Measurements from ENCODE around the gene TMEFF1.

TMEFF1 gene

DNA sequence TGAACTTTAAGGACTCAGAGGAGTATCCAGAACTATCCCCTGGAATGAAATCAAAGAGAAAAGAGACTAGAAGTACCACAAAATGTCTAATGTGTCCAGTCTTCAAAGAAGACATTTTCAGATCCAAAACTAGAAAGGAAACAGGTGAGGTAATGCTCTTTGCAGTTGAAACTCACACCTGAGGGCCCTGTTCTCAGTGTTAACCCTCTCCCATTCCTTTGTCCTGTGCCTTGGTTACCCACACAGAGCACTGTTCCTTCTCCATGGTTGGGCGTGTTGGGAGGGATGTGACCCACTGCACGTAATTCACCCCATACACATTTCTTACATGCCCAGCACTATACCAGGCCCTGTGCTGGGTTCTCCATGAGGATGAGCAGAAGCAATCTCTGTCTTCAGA lies 24.7 kb upstream of the TMEFF1 start:
- no peak for ATAC-seq

DNA sequence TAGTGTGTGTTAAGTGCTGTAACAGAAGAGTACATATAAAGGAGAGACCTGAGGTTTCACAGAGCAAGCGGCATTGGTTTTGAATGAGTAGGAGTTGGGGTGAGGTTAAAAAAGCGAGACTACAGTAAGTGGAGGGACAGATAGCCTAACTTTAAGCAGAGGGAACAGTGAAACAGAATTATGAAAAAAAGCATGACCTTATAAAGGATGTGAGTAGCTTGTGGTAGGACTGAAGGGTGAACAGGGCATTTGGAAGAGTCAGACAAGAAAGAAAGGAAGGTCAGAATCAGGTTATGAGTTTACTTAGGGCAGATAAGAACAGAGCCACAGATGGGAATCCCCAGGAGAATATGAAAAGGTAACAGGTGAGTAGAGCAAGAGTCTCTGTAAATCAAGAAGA lies 23.5 kb upstream of the TMEFF1 start:
- ATAC-seq = peak in 1 of 2 donors; percentile 10

DNA sequence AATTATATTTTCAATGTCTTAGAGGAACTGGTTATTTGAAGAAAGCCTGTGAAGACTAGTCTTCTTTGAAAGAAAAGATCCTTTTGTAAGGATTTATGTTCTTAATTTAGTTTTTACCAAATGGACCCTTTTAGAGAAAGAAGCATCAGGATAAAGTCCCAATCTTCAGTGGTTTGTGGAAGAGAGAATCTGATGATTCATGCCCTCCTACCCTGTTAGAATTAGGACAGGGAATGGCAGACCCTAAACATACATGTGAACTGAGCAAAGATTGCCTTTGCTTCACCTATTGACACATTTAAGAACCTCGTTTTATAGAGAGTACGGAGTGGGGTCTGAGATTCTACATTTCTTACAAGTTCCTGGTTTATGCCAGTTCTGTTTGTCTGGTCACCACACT lies 20.1 kb upstream of the TMEFF1 start:
- ATAC-seq = no peak

DNA sequence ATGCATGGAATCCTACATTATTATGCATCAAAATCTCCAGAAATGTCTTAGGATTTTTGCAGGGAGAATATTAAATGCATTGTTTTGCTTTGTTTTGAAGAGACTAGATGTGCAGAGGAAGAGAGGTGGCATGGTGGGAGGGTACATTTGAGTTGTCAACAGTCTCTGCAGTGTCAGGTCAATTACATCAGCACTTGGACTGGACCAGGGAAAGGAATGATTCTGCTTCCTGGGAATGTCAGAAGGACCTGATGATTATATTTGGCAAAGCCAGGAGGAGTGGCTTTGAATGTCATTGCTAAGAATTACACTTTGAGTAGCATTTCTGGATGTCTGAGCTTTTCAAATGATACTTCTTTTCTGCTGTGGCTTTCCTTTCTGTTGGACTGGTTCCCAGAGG lies 17.5 kb upstream of the TMEFF1 start:
- ATAC-seq = no peak

DNA sequence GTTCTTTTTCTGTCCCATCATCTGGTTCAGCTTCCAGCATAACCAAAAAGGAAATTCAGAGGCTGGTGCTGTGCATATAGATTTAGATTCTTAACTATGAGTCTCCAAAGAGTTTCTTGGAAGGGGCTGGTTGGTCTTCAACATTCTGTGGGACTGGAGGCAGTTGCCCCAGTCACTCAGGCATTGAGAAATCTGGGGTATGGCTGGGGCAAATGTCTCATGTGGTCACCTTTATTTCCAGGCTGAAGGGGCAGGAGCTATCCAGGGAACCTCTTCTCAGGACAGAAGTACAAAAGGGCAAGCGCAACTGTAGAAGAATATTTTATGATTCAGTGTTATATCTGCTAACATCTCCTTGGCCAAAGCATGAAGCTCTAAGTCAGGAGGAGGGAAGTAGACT lies 15.4 kb upstream of the TMEFF1 start:
- ATAC-seq = no peak

DNA sequence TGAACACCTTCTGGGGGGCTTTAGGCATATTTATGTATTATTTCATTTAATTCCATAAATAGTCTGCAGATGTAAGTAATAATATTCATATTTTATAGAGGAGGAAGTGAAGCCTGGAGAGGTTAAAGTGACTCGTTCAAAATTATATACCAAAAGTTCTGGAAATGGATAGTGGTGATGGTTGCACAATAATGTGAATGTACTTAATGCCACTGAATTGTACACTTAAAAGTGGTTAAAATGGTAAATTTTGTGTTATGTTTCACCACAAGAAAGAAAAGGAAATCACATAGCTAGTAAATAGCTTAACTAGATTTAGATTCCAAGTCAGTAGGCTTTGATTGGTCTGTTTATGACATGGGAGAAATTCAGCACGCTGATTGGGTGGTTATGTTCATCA lies 13.0 kb upstream of the TMEFF1 start:
- no peak for ATAC-seq

DNA sequence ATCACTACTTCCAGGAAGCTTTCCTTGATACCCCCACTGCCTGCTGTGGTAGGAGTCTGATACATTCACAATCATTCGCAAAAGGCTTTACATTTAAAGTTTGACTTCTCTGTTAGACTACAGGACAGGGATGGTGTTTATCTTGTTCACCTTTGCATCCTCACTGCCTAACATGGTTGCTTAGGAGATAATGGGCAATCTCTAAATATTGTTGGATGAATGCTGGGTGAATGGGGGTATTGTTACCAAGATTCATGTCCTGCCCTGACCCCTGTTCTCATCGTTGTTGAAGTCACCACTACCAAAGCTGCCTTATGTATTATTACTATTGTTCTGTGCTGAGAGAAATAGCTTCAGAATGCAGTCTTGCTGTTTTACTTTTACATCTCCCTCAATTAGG lies 7.7 kb upstream of the TMEFF1 start:
- no peak for ATAC-seq

DNA sequence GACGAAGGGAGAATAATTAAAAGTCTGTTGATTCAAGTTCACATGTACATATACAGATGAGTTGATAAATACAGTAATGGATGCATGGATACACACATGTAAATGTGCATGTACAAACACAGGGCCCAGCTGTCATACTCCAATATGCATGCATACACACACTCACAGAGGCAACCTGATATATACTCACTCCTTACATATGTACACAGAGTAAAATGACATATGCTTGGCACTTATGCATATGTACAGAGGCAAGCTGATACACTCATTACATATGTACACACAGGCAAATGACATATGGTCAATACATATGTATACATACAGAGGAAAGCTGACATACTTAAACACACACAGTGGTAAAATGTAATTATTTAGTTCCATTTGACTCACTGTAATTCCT lies 7.2 kb upstream of the TMEFF1 start:
- no peak for ATAC-seq

DNA sequence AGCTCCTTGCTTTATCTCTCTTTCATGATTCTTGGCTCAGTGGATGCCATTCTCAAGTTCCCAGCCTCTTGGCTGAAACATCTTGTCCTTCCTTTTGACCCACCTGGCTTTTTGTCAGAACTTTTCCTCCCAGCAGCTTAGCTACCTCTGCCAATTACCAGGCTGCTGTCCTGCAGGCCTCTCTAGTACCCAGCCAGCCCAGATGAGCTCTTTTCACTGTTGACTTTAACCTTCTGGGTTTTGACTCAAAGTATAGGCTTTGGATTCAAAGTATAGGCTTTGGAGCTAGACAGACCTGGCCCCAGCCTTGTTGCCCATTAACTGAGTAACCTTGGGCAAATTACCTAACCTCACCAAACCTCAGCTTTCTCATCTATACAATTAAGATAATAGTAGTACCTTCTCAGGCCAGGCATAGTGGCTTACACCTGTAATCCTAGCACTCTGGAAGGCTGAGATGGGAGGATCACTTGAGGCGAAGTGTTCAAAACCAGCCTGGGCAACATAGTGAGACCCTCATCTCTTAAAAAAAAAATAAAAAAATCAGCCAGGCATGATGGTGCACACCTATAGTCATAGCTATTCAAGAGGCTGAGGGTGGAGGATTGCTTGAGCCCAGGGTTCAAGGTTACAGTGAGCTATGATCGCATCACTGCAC lies 6.6 kb upstream of the TMEFF1 start:
- ATAC-seq = no peak

DNA sequence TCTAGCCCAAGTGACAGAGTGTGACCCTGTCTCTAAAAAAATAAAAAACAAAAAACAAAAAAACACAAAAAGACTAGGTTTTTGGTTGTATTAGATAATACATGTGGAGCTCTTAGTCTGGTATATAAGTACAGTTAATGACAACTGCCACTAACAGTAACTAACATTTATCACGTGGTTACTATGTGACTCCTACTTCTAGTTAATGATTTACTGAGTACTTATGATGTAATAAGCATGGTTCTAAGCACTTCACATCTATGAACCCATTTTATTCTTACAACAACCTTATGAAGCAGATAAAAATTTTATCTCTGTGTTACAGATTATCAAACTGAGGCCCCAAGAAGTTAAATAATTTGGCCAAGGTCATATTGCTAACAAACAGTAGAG lies 6.1 kb upstream of the TMEFF1 start:
- no peak for ATAC-seq

DNA sequence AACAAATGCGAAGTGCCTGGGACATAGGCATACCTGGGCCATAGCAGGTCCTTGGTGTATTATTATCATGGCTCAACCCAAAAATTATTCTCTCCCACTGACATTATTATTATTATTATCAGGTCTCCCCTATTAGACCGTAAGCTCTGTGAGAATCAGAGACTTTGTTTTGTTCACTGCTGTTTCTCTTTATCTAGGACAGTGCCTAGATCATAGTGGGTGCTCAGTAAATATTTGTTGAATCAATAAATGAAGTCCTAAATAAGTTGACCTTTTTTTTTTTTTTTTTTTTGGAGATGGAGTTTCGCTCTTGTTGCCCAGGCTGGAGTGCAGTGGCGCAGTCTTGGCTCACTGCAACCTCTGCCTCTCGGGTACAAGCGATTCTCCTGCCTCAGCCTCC lies 4.9 kb upstream of the TMEFF1 start:
- ATAC-seq = no peak

DNA sequence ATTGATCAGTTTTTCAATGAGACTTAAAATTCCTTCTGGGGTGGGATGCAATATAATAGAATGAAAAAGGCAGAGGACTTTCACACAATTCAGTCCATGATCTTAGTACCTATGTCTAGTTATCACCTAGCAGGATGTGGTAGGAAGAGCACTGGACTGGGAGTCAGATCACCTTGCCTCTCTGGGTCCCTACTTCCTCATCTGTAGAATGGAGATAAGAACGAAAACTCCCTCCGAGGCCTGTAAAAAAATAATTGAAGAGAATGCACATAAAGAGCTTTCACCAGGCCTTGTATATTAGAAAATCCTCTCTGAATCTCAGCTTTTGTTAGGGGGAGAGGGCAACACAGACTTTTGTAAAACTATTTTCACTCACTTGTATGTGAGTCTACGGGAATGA lies 681 bp upstream of the TMEFF1 start:
- ATAC-seq = no peak

DNA sequence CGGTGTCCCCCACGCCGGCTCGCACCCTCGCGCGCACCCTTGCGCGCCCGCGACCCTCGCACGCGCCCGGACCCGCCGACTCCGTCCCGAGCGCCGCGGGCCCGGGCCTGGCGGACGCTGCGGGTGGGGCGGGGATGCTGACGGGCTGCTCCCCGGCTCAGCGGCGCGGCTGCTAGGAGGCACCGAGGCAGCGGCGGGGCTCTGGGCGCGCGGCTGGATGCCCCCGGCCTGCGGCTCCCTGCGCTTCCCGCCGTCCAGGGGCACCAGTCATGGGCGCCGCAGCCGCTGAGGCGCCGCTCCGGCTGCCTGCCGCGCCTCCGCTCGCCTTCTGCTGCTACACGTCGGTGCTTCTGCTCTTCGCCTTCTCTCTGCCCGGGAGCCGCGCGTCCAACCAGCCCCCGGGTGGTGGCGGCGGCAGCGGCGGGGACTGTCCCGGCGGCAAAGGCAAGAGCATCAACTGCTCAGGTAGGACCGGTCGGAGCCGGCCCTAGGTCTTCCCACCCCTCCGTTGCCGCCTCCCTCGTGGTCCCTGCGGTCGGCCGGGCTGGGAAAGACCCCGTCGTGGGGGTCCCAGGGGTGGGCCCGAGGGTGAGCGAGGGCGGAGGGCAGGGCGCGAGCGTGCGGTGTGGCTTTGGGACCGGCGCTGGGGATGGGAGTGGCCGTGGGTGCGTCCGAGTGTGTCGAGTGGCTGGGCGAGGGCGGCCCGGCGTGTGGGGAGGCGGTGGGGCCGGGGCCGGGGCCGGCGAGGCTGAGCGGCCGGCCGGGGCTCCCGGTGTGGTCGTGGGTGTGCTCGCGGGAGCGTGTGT lies 530 bp downstream of the TMEFF1 start:
- peak; percentile 67 to 68 for ATAC-seq

DNA sequence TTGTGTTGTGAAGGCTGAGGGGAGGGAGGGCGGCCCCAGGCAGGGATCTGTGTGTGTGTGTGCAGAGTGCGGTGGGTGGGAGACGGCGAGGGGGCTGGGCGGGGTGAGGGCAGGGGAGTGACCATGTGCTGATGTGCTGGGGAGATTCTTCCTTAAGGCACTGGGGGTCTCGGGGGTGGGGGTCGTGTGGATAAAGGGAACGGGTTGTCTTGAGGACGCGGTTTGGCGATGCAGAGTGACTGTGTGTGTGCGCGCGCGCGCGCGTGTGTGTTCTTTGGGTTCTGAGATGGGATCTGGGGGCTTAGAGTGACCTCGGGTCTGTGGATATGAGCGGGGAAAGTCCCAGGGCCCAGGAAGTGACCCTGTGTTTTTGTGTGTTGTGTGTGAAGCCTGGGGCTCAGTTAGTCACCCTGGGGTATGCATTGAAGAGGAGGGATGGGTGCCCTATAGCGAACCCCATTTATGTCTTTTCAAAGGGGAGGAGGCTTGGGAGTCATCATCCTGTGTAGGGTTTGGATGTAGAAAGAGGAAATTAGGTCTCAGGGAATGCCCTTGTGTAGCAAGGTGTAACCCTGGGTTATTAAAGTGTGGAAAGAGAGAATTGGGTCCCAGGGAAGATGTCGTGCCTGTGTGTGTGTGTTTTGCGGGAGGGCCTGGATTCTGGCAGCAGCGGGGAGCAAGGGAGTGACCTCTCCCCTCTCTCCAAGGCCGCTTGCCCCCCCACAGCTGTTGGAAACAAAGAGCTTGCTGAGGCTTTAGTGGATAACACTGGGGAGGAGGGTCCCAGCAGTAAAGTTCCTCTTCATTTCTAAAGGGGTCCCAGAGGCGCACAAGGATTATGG lies 1.4 kb downstream of the TMEFF1 start:
- ATAC-seq = no peak

DNA sequence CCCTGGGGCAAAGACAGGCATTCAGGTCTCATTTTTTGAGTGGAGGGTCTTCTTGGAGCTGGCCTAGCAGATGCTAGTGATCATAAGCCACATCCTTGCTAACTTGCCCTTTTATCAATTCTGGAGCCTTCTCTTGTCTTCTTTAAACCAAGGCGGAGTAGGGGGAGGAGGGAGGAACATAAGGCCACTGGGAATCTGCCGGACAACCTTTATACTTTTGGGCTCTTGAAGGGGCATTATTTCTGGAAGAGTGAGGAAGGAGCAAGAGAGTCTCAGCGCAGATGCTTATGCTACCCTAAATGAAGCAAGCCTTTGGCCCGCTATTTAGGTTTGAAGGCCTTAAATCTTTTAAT lies 2.0 kb downstream of the TMEFF1 start:
- ATAC-seq = no peak

DNA sequence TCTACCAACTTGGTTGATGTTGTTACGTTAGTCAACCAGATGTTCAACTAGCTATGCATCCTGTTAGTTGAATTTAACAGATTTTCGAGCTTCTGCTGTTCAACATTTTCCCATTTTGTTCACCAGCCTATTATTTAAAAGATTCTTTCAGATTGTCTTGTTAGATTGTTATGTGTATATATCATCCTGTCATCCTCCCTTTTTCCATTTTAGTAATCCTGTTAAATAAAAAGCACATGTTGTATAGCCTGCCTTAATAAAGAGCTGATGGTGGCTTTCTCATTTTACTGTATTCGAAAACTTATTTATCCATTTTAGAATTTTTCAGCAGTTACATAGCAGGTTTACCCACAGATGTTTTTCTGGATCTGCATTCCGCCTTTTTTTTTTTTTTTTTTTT lies 4.3 kb downstream of the TMEFF1 start:
- no peak for ATAC-seq

DNA sequence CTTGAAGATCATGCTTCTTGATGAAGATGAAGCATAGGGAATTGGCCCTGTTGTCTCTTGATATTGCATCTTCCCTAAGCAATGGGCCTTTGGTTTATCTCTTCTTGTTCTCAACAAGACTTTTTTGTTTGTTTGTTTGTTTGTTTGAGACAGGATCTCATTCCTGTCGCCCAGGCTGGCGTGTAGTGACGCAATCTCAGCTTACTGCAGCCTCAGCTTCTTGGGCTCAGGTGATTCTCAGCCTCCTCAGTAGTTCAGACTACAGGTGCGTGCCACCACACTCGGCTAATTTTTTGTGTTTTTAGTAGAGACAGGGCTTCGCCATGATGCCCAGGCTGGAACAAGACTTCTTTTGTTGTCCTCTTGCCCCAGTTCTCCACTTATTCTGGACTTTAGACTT lies 5.2 kb downstream of the TMEFF1 start:
- no peak for ATAC-seq

DNA sequence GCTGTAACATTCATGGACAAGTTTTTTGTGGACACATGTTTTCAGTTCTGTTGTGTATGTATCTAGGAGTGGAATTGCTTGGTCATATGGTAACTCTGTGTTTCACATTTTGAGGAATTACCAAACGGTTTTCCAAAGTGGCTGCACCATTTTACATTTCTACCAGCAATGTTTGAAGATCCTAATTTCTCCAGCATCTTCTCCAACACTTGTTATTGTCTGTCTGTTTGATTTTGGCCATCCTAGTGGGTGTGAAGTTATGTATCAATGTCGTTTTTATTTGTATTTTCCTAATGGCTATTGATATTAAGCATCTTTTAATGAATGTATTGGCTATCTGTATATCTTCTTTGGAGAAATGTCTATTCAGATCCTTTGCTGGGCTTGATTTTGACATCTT lies 6.9 kb downstream of the TMEFF1 start:
- no peak for ATAC-seq

DNA sequence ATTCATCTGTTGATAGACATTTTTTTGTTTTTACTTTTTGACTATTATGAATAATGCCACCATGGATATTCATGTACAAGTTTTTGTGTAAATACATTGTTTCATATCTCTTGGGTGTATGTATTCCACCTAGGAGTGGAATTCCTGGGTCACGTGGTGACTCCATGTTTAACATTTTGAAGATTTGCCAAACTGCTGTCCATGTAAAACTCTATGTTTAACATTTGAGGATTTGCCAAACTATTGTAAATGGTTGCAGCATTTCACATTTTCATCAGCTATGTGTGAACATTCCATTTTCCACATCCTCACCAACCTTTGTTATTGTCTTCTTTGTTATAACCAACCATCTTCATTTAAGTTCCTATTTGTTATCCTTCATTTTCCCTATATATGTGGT lies 12.2 kb downstream of the TMEFF1 start:
- no peak for ATAC-seq

DNA sequence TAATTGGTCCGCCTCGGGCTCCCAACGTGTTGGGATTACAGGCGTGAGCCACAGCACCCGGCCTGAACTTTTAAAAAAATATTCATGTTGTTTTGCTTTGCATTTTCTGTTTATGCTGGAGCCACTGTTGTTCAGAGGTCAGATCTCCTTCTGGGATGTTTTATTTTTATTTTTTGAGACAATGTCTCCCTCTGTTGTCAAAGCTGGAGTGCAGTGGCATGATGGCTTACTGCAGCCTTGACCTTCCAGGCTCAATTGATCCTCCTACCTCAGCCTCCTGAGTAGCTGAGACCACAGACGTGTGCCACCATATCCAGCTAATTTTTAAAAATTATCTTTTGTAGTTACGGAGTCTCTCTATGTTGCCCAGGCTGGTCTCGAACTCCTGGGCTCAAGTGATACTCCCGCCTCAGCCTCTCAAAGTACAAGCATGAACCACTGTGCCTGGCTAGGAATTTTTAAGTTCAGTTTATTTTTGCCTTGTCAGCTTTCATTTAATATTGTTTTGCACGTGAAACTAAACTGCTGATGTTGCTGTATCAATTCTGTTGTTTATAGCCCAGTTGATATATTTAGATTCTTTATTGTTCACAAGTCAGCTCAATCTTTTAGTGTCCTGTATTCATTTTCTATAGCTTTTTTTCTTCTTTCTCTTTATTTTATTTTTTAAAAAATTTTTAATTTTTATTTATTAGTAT lies 13.7 kb downstream of the TMEFF1 start:
- no peak for ATAC-seq

DNA sequence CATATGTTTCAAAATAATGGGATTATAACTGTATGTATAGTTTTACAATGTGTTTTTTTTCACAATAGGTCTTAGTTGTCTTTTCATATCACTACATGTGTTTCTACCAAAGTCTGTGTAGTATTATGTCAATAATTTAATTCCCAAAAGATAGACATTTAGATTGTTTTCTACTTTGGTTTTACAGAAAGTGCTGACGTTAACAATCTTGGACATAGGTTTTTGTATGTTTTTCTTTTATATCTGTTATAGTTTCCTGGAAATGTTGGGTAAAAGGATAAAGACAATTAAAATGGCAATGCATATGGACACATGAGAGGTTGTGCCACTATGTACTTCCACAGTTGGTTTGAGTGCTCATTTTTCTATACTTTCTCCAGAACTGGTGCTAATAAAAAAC lies 15.2 kb downstream of the TMEFF1 start:
- no peak for ATAC-seq

DNA sequence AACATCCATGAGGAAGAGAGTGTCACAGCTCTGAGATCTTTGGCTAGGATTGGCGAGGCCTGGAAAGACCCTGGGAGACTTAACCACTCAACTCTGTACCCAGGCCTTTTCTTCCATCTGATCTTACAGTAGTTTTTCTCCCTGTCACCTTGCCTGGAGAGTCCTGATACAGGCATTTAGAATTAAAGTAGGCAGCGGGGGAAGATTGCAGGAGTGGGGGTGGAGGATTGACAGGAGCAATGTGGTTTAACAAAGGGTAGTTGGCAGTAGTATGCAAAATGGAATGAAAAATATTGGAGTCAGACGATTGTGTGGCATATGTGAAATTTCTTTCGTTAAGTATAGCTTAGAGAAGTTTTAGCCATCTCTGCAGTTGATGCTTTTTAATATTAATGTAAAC lies 16.9 kb downstream of the TMEFF1 start:
- ATAC-seq = no peak

DNA sequence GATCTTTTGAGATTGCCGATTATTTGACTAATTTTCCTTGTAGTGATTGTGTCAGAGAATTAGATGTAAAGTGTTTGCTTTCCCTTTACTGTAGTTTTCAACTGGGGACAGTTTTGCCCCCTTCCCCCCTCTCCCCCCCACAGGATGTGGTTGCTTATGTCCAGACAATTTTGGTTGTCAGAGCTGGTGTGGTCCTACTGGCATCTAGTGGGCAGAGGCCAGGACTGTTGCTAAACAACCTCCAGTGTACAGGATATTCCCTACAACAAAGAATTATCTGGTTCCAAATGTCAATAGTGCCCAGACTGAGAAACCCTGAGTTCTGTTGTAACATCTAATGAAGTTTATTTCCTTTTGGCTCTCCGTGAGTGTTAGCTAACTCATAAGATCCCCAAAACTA lies 20.0 kb downstream of the TMEFF1 start:
- no peak for ATAC-seq
